GM23338 (cell line): ENCODE data around the gene DTNB. TPM values are rescaled to one million over a fixed set of nuclear protein-coding genes. Genes with fewer than 3 reads are reported as not detected.

Experiments
- ATAC-seq: fragments of 200-7000 bp; cut with Tn5 transposase; 3 replicates; pipeline ENCODE4 v1.9.1; 2020
- DNase-seq: peaks from one replicate; pipeline ENCODE4 v3.0.0-alpha.2; 2015; ENCODE audit warnings: low spot score
- H2AFZ ChIP-seq: fragments of 200-600 bp; sonication (generic); 2 replicates; pipeline ENCODE4 v1.8.0; 2016; ENCODE audit warnings: antibody characterized with exemption, mild to moderate bottlenecking, moderate library complexity
- H3F3A ChIP-seq: fragments of 200-600 bp; sonication (generic); replicated peaks from 2 replicates; pipeline ENCODE4 v1.8.0; 2017; ENCODE audit warnings: antibody characterized with exemption, mixed run types, low read depth
- H3K27ac ChIP-seq: fragments of 200-600 bp; sonication (generic); 2 replicates; pipeline ENCODE4 v1.6.1; 2016; ENCODE audit warnings: low read depth
- H3K27me3 ChIP-seq: fragments of 200-600 bp; sonication (generic); 2 replicates; pipeline ENCODE4 v1.8.0; 2016; ENCODE audit warnings: mild to moderate bottlenecking, mixed run types, moderate library complexity; ENCODE audit not compliant: insufficient read depth
- H3K36me3 ChIP-seq: fragments of 200-600 bp; sonication (generic); 2 replicates; pipeline ENCODE4 v1.8.0; 2016; ENCODE audit warnings: mild to moderate bottlenecking; ENCODE audit not compliant: insufficient read depth
- H3K4me1 ChIP-seq: fragments of 200-600 bp; sonication (generic); 2 replicates; pipeline ENCODE4 v1.8.0; 2016; ENCODE audit warnings: mild to moderate bottlenecking, moderate library complexity; ENCODE audit not compliant: insufficient read depth
- H3K4me2 ChIP-seq: fragments of 200-600 bp; sonication (generic); 2 replicates; pipeline ENCODE4 v1.7.1; 2017; ENCODE audit warnings: mixed run types
- H3K4me3 ChIP-seq: fragments of 200-600 bp; sonication (generic); 2 replicates; pipeline ENCODE4 v1.6.1; 2016; ENCODE audit warnings: mixed run types
- H3K79me2 ChIP-seq: fragments of 200-600 bp; sonication (generic); replicated peaks from 2 replicates; pipeline ENCODE4 v1.8.0; 2017; ENCODE audit warnings: mild to moderate bottlenecking; ENCODE audit not compliant: insufficient read depth
- H3K9me2 ChIP-seq: fragments of 200-600 bp; sonication (generic); 2 replicates; pipeline ENCODE4 v1.8.0; 2017; ENCODE audit not compliant: insufficient read depth
- H4K20me1 ChIP-seq: fragments of 200-600 bp; sonication (generic); replicated peaks from 2 replicates; pipeline ENCODE4 v1.8.0; 2017; ENCODE audit warnings: mild to moderate bottlenecking; ENCODE audit not compliant: insufficient read depth
- H3K27ac Mint-ChIP-seq: 2 replicates; pipeline ENCODE4 v1.8.0; 2020; ENCODE audit warnings: inconsistent platforms, mild to moderate bottlenecking, moderate library complexity, mixed read lengths
- H3K27me3 Mint-ChIP-seq: 3 replicates; pipeline ENCODE4 v1.8.0; 2022; ENCODE audit warnings: low read depth, mild to moderate bottlenecking, moderate library complexity, mixed read lengths, inconsistent platforms; ENCODE audit not compliant: insufficient read depth, poor library complexity
- H3K36me3 Mint-ChIP-seq: 3 replicates; pipeline ENCODE4 v1.8.0; 2021; ENCODE audit warnings: low read depth, mild to moderate bottlenecking, inconsistent platforms, moderate library complexity, mixed read lengths
- H3K4me1 Mint-ChIP-seq: 3 replicates; pipeline ENCODE4 v1.8.0; 2020; ENCODE audit warnings: mild to moderate bottlenecking, inconsistent platforms, mixed read lengths
- H3K4me3 Mint-ChIP-seq: 3 replicates; pipeline ENCODE4 v1.8.0; 2021; ENCODE audit warnings: moderate library complexity, mild to moderate bottlenecking, inconsistent platforms, mixed read lengths
- H3K9me3 Mint-ChIP-seq: 3 replicates; pipeline ENCODE4 v1.8.0; 2020; ENCODE audit warnings: moderate library complexity, mild to moderate bottlenecking, inconsistent platforms, mixed read lengths
- CREB1 ChIP-seq: fragments of 250-450 bp; sonication (Bioruptor Pico); IDR thresholded peaks from 2 replicates; pipeline ENCODE4 v1.5.0; 2020; ENCODE audit warnings: low read depth, mild to moderate bottlenecking, moderate library complexity
- EZH2 ChIP-seq: fragments of 200-600 bp; sonication (generic); IDR thresholded peaks from one replicate; pipeline ENCODE4 v1.8.0; 2017; ENCODE audit warnings: antibody characterized with exemption, mild to moderate bottlenecking, low read depth; ENCODE audit not compliant: unreplicated experiment
- EZH2phosphoT487 ChIP-seq: fragments of 200-600 bp; sonication (generic); IDR thresholded peaks from one replicate; pipeline ENCODE4 v1.8.1; 2018; ENCODE audit warnings: antibody characterized with exemption; ENCODE audit not compliant: unreplicated experiment
- JUNB ChIP-seq: IDR thresholded peaks from one replicate; pipeline ENCODE4 v1.6.1; 2016; ENCODE audit warnings: antibody characterized with exemption; ENCODE audit not compliant: unreplicated experiment
- POLR2AphosphoS5 ChIP-seq: IDR thresholded peaks from 2 replicates; pipeline ENCODE4 v1.6.1; 2016; ENCODE audit warnings: antibody characterized with exemption, low read depth
- STAT1 ChIP-seq: IDR thresholded peaks from one replicate; pipeline ENCODE4 v1.6.1; 2016; ENCODE audit warnings: antibody characterized with exemption; ENCODE audit not compliant: unreplicated experiment
- ZNF114 ChIP-seq: fragments of 250-450 bp; sonication (Bioruptor Pico); IDR thresholded peaks from 2 replicates; pipeline ENCODE4 v1.5.0; 2020; ENCODE audit warnings: mild to moderate bottlenecking, moderate library complexity
- ZNF331 ChIP-seq: fragments of 250-450 bp; sonication (Bioruptor Pico); IDR thresholded peaks from 2 replicates; pipeline ENCODE4 v1.5.0; 2020; ENCODE audit warnings: low read depth, mild to moderate bottlenecking, moderate library complexity
- polyA plus RNA-seq: library from polyadenylated mRNA; unstranded; fragments of >200 nt; fragmentation: Nextera tagmentation; extraction: Ambion mirVana; gene quantifications from 2 replicates; pipeline ENCODE4 v1.2.1, GENCODE V29; 2016
- total RNA-seq: library from RNA; depleted of rRNA; stranded (reverse); fragments of >200 nt; shearing (Covaris generic); gene quantifications from 2 replicates; pipeline ENCODE4 v1.2.3, GENCODE V29; 2014
- TF ChIP-seq, protein P1 (sequence below): IDR thresholded peaks from one replicate; pipeline ENCODE4 v1.6.1; 2018; ENCODE audit warnings: antibody characterized with exemption; ENCODE audit not compliant: unreplicated experiment
- TF ChIP-seq, protein P2 (sequence below), 2 experiments: fragments of 200-600 bp in 1 of 2; sonication (generic) in 1 of 2; conservative IDR thresholded peaks; 2 replicates each; pipeline versions ENCODE4 v1.5.1 to v1.6.1; 2016 to 2017; ENCODE audit warnings: antibody characterized with exemption in 2 of 2, low read depth in 2 of 2, mild to moderate bottlenecking in 2 of 2, moderate library complexity in 1 of 2

Gene DTNB
- total and polyA plus RNA-seq, 2 experiments from 2014 or later, result 22.1 to 29.4 TPM

DNA sequence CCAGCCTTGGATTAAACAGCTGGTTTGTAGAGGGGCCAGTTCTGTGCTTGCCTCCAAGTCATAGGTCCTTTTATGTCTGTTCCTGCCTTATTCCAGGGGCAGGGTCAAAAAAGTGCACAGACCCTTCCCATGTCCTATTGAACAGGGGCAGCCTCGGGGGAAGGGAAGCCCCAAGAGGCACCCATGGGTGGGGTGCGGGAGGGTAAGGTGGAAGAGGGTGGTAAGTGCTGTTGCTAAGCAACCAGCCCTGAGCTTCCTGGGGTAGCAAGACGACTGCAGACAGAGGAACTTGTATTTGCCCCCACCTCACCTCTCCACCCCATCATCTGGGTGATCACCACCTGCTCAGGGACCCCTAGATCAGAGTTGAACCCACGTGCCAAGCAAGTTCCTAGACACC lies 339.4 kb downstream of the DTNB start:
- Histone ChIP-seq H2AFZ (no peak overlapping the region), H3K79me2 (0 out of 2 replicates have a peak, but pooled peaks cover 7% of the 10 kb centered on the region), H3F3A (0 out of 2 replicates have a peak, but pooled peaks cover 5% of the 10 kb centered on the region), H3K9me2 (no peaks in the 10 kb centered on the region), H4K20me1 (no peaks in the 10 kb centered on the region; the same call in 1 of the 2 replicates), H3K4me3 (0 out of 2 replicates have a peak overlapping the region, but pooled peaks have one; percentile 32), H3K27ac (no peak overlapping the region), H3K4me1 (peaks cover 41% of the 10 kb centered on the region), H3K36me3 (no peaks in the 10 kb centered on the region), H3K4me2 (peak overlapping the region; percentile 69; the same call in 1 of the 2 replicates), H3K27me3 (no peaks in the 10 kb centered on the region)
- no peak for DNase-seq
- Mint-ChIP-seq H3K27me3 (peaks cover 19% of the 10 kb centered on the region), H3K4me3 (peak overlapping the region; percentile 29; the same call in 1 of the 3 replicates), H3K36me3 (no peaks in the 10 kb centered on the region), H3K4me1 (peaks cover 58% of the 10 kb centered on the region), H3K27ac (no peak overlapping the region), H3K9me3 (no peaks in the 10 kb centered on the region)
- TF ChIP-seq ZNF114 (CRISPR knock-in tag), result no peak
- TF ChIP-seq EZH2, result no peak
- TF ChIP-seq, protein P1, sequence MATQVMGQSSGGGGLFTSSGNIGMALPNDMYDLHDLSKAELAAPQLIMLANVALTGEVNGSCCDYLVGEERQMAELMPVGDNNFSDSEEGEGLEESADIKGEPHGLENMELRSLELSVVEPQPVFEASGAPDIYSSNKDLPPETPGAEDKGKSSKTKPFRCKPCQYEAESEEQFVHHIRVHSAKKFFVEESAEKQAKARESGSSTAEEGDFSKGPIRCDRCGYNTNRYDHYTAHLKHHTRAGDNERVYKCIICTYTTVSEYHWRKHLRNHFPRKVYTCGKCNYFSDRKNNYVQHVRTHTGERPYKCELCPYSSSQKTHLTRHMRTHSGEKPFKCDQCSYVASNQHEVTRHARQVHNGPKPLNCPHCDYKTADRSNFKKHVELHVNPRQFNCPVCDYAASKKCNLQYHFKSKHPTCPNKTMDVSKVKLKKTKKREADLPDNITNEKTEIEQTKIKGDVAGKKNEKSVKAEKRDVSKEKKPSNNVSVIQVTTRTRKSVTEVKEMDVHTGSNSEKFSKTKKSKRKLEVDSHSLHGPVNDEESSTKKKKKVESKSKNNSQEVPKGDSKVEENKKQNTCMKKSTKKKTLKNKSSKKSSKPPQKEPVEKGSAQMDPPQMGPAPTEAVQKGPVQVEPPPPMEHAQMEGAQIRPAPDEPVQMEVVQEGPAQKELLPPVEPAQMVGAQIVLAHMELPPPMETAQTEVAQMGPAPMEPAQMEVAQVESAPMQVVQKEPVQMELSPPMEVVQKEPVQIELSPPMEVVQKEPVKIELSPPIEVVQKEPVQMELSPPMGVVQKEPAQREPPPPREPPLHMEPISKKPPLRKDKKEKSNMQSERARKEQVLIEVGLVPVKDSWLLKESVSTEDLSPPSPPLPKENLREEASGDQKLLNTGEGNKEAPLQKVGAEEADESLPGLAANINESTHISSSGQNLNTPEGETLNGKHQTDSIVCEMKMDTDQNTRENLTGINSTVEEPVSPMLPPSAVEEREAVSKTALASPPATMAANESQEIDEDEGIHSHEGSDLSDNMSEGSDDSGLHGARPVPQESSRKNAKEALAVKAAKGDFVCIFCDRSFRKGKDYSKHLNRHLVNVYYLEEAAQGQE, result no peak
- TF ChIP-seq JUNB, result no peak
- no peak for TF ChIP-seq POLR2AphosphoS5
- TF ChIP-seq STAT1, result no peak
- TF ChIP-seq EZH2phosphoT487, result no peak
- TF ChIP-seq CREB1 (CRISPR knock-in tag), result no peak
- no peak for TF ChIP-seq ZNF331 (CRISPR knock-in tag)
- TF ChIP-seq, protein P2, sequence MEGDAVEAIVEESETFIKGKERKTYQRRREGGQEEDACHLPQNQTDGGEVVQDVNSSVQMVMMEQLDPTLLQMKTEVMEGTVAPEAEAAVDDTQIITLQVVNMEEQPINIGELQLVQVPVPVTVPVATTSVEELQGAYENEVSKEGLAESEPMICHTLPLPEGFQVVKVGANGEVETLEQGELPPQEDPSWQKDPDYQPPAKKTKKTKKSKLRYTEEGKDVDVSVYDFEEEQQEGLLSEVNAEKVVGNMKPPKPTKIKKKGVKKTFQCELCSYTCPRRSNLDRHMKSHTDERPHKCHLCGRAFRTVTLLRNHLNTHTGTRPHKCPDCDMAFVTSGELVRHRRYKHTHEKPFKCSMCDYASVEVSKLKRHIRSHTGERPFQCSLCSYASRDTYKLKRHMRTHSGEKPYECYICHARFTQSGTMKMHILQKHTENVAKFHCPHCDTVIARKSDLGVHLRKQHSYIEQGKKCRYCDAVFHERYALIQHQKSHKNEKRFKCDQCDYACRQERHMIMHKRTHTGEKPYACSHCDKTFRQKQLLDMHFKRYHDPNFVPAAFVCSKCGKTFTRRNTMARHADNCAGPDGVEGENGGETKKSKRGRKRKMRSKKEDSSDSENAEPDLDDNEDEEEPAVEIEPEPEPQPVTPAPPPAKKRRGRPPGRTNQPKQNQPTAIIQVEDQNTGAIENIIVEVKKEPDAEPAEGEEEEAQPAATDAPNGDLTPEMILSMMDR (conservative IDR thresholded peaks at IDR 0.05; ENCODE audit: low read depth in 2 of 2), result no peak
- ATAC-seq, result no peak

DNA sequence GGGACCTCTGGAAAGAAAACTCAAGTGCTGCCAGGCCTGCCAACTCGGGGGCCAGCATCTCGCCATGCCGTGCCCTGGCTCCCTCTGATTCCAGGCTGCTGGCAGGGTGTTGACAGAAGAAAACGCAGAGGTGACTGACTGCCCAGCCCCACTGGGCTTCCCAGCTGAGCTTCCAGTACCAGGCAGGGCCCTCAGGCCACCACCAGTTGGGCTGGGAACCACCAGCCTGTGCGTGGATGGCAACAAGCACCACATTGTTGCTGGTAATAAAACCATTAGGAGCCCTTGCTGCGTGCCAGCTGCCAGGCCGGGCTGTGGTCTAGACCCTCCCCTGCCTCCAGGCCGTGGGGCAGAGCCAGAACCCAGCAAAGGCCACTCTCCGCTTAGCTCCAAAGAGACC lies 340.8 kb downstream of the DTNB start:
- Histone ChIP-seq H3K4me1 (peaks cover 41% of the 10 kb centered on the region), H3K4me3 (no peak overlapping the region), H3F3A (0 out of 2 replicates have a peak, but pooled peaks cover 3% of the 10 kb centered on the region), H3K36me3 (no peaks in the 10 kb centered on the region), H2AFZ (no peak overlapping the region), H4K20me1 (no peaks in the 10 kb centered on the region; the same call in 1 of the 2 replicates), H3K9me2 (no peaks in the 10 kb centered on the region), H3K79me2 (0 out of 2 replicates have a peak, but pooled peaks cover 7% of the 10 kb centered on the region), H3K4me2 (no peak overlapping the region), H3K27me3 (no peaks in the 10 kb centered on the region), H3K27ac (no peak overlapping the region)
- ATAC-seq (no peak), DNase-seq (no peak)
- Mint-ChIP-seq H3K4me1 (peaks cover 47% of the 10 kb centered on the region), H3K4me3 (no peak overlapping the region; the same call in 2 of the 3 replicates), H3K27ac (peak overlapping the region; percentile 76; the same call in 1 of the 2 replicates), H3K27me3 (peaks cover 21% of the 10 kb centered on the region), H3K36me3 (peaks cover under 1% of the 10 kb centered on the region; the same call in 2 of the 3 replicates), H3K9me3 (peaks cover under 1% of the 10 kb centered on the region; the same call in 2 of the 3 replicates)
- TF ChIP-seq STAT1 (no peak), POLR2AphosphoS5 (no peak)
